ENCODE data around the gene KIF21A. TPM values are rescaled to one million over a fixed set of nuclear protein-coding genes. Genes with fewer than 3 reads are reported as not detected.

KIF21A gene
- total RNA-seq, 6 experiments from 2014 or later: 0.55 to 2.7 (median 0.83) TPM

DNA sequence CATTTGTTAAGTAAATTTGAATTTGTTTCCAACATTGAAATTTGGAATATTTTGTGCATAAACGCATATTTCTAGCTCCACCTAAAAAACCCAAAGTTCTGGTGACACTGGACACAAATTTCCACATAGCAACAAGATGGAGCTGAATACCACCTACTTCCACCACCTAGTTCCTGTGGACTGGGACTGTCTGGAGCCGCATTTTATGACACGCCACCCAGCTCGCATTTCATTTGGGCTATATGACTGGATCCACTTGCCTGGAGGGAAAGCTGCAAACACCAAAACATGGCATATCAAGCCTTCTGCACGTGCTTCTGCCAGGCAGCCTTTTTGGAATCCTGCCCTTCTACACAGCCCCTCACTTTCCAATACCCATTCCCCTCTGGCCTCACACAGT lies 173.4 kb downstream of the KIF21A start:
- Mint-ChIP-seq H3K27me3 (ENCODE audit: insufficient read depth) (no peaks in the 10 kb centered on the region; the same call in none of the 2 replicates), H3K9me3 (no peaks in the 10 kb centered on the region; the same call in 1 of the 2 replicates), H3K4me1 (ENCODE audit: low read depth) (no peaks in the 10 kb centered on the region), H3K36me3 (ENCODE audit: low read depth) (no peaks in the 10 kb centered on the region), H3K27ac (no peak overlapping the region), H3K4me3 (no peak overlapping the region)
- no peak for DNase-seq
- TF ChIP-seq, protein P1, sequence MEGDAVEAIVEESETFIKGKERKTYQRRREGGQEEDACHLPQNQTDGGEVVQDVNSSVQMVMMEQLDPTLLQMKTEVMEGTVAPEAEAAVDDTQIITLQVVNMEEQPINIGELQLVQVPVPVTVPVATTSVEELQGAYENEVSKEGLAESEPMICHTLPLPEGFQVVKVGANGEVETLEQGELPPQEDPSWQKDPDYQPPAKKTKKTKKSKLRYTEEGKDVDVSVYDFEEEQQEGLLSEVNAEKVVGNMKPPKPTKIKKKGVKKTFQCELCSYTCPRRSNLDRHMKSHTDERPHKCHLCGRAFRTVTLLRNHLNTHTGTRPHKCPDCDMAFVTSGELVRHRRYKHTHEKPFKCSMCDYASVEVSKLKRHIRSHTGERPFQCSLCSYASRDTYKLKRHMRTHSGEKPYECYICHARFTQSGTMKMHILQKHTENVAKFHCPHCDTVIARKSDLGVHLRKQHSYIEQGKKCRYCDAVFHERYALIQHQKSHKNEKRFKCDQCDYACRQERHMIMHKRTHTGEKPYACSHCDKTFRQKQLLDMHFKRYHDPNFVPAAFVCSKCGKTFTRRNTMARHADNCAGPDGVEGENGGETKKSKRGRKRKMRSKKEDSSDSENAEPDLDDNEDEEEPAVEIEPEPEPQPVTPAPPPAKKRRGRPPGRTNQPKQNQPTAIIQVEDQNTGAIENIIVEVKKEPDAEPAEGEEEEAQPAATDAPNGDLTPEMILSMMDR (IDR thresholded peaks at IDR 0.05): no peak

DNA sequence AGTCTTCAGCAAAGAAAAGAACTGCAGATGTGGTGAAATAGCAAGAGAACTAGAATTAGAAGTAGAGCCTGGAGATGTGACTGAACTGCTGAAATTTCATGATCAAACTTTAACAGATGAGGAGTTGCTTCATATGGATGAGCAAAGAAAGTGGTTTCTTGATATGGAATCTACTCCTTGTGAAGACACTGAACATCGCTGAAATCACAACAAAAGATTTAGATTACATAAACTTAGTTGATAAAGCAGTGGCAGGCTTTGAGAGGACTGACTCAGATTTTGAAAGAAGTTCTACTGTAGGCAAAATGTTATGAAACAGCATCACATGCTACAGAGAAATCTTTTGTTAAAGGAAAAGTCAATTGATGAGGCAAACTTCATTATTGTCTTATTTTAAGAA lies 175.0 kb downstream of the KIF21A start:
- no peaks in the 10 kb centered on the region for H3K36me3 Mint-ChIP-seq (ENCODE audit: low read depth)
- H3K4me3 Mint-ChIP-seq: no peak overlapping the region
- H3K9me3 Mint-ChIP-seq: no peaks in the 10 kb centered on the region; the same call in none of the 2 replicates
- DNase-seq: no peak
- no peak overlapping the region for H3K27ac Mint-ChIP-seq
- H3K4me1 Mint-ChIP-seq (ENCODE audit: low read depth): no peaks in the 10 kb centered on the region
- H3K27me3 Mint-ChIP-seq (ENCODE audit: insufficient read depth): no peaks in the 10 kb centered on the region; the same call in none of the 2 replicates
- TF ChIP-seq, protein P1 (IDR thresholded peaks at IDR 0.05): no peak

DNA sequence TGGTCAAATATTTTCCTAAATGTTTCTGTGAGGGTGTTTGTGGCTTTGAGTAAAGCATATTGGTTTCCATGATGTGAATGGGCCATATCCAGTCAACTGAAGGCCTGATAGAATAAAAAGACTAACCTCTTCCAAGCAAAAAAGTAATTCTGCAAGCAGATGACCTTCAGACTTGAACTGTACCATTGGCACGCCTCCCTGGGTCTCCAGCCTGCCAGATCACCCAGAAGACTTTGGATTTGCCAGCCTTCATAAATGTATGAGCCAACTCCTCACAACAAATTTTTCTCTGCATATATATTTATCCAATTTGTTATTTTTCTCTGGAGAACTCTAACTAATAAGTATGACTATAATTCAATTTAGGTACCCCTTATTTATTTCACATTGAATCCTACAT lies 190.3 kb downstream of the KIF21A start:
- TF ChIP-seq, protein P1 (IDR thresholded peaks at IDR 0.05): no peak
- no peak for DNase-seq
- Mint-ChIP-seq H3K27me3 (ENCODE audit: insufficient read depth) (no peaks in the 10 kb centered on the region), H3K4me3 (no peak overlapping the region), H3K36me3 (ENCODE audit: low read depth) (no peaks in the 10 kb centered on the region), H3K9me3 (peaks cover 33% of the 10 kb centered on the region), H3K4me1 (ENCODE audit: low read depth) (no peaks in the 10 kb centered on the region), H3K27ac (no peak overlapping the region)

Other genes starting within 250 kb of the KIF21A start
- not detected for gene ABCD2, start 176.7 kb upstream of the KIF21A start, total RNA-seq (2021; fragmentation: NEBNext Ultra II Directional; extraction: Animal tissue kit (Norgen Biotek cat#: 25700))

Data from HFFc6 (cell line).